ENCODE measurements around the gene LUC7L.
"Not testable (repeated sequence)": the region's sequence is repeated elsewhere in the genome, so short reads cannot be mapped to it uniquely, and the experiment has no call there.

The LUC7L gene

GRCh38 chr16:228852-229730, at the start of gene LUC7L:
Gene LUC7L (minus strand): TSS chr16:229449. CDS start chr16:229339, 110 bp downstream.
- no peak for FAIRE-seq

GRCh38 chr16:278863-279366, 49.7 kb upstream of the LUC7L start:
- no peak for FAIRE-seq

- no peak for FAIRE-seq
These were observed 47.3 kb upstream of the LUC7L start for GRCh38 chr16:276426-277077.

GRCh38 chr16:275786-276232, 46.6 kb upstream of the LUC7L start, which contains the start of gene RGS11:
Gene RGS11 (minus strand): TSS chr16:275944. CDS start chr16:275911, 33 bp downstream.
- FAIRE-seq: no peak

GRCh38 chr16:275041-275641, 45.9 kb upstream of the LUC7L start:
- no peak for FAIRE-seq

GRCh38 chr16:273547-274421, 44.5 kb upstream of the LUC7L start:
- FAIRE-seq: no peak

GRCh38 chr16:272633-273546, 43.6 kb upstream of the LUC7L start:
- FAIRE-seq: no peak

GRCh38 chr16:270381-271255, 41.4 kb upstream of the LUC7L start:
- FAIRE-seq: no peak

GRCh38 chr16:269061-269796, 40.0 kb upstream of the LUC7L start:
- no peak for FAIRE-seq

GRCh38 chr16:268141-269053, 39.1 kb upstream of the LUC7L start:
- no peak for FAIRE-seq

- not testable (repeated sequence) for FAIRE-seq
These were observed 38.3 kb upstream of the LUC7L start for GRCh38 chr16:267562-267961.

GRCh38 chr16:266258-267164, 37.3 kb upstream of the LUC7L start:
- no peak for FAIRE-seq

GRCh38 chr16:265711-266110, 36.5 kb upstream of the LUC7L start:
- FAIRE-seq: no peak

GRCh38 chr16:265002-265529, 35.8 kb upstream of the LUC7L start:
- FAIRE-seq: no peak

GRCh38 chr16:264440-264951, 35.2 kb upstream of the LUC7L start:
- no peak for FAIRE-seq

GRCh38 chr16:263944-264343, 34.7 kb upstream of the LUC7L start:
- no peak for FAIRE-seq
